GM21526 (cell line): ENCODE measurements around the gene OR4D6.
"Not testable (repeated sequence)": the region's sequence is repeated elsewhere in the genome, so short reads cannot be mapped to it uniquely, and the experiment has no call there.

Experiments used
- ATAC-seq: cut with Tn5 transposase; IDR thresholded peaks from one replicate; pipeline ENCODE4 v1.9.1; 2021; ENCODE audit warnings: moderate library complexity; ENCODE audit not compliant: unreplicated experiment, low FRiP score

The OR4D6 gene

DNA sequence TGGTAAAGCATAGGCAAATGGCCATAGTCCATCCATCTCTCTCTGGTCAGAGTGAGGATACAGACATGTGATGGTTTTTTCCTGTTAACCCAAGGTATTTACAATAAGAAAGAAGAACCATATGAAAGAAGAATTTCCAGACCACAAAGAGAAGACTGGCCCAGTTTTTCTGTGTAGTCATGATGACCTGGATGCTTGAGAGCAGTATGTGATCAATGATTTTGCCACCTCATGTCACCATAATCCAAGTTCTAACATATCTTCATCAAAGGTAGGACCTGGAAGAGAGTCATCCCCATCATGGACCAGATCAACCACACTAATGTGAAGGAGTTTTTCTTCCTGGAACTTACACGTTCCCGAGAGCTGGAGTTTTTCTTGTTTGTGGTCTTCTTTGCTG is at the start of gene OR4D6:
OR4D6 (plus strand) TSS at position 301 of the 400 bp plus-strand sequence; CDS start at position 301, 0 bp downstream.
- ATAC-seq, result no peak

- ATAC-seq, result no peak
Observed at GRCh38 chr11:59413646-59414045, 43.1 kb upstream of the OR4D6 start.

GRCh38 chr11:59415111-59415510 is 41.6 kb upstream of the OR4D6 start:
- ATAC-seq, result no peak

- no peak for ATAC-seq
Observed at GRCh38 chr11:59416613-59417012, 40.1 kb upstream of the OR4D6 start.

GRCh38 chr11:59417023-59417422 is 39.7 kb upstream of the OR4D6 start:
- ATAC-seq, result no peak

- ATAC-seq, result no peak
Observed at GRCh38 chr11:59418156-59418555, 38.6 kb upstream of the OR4D6 start.

DNA sequence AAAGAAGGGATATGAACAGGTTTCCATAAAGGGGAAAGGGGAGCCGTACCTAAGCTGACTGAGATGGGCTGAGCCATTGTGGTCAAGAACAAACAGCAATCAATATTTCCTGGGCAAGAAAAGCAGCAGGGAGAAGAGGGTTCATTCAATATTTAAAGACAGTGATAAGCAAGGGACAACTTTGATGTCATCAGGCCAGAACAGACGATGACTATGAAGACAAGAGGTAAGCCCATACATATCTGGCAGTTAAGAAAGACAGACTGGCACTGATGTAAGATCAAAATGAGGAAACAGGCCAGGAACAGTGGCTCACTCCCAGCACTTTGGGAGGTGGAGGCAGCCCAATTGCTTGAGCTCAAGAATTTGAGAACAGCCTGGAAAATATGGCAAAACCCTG is 32.9 kb upstream of the OR4D6 start:
- ATAC-seq, result no peak

DNA sequence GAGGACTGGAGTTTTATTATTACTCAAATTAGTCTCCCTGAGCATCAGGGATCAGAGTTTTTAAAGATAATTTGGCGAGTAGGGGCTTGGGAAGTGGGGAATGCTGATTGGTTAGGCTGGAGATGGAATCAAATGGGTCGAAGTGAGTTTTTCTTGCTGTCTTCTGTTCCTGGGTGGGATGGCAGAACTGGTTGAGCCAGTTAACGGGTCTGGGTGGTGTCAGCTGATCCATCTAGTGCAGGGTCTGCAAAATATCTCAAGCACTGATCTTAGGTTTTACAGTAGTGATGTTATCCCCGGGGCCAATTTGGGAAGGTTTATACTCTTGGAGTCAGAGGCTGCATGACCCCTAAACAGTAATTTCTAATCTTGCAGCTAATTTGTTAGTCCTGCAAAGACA is 31.6 kb upstream of the OR4D6 start:
- no peak for ATAC-seq

- ATAC-seq, result no peak
Observed at GRCh38 chr11:59426361-59427067, 30.2 kb upstream of the OR4D6 start, which contains the start of gene OR5A2. Gene OR5A2 (minus strand): TSS chr11:59426413. CDS start chr11:59422953, 3,460 bp downstream.

- ATAC-seq, result no peak
Observed at GRCh38 chr11:59427068-59427382, 29.7 kb upstream of the OR4D6 start.

GRCh38 chr11:59429924-59430516 is 26.7 kb upstream of the OR4D6 start:
- peak; percentile 85 for ATAC-seq

DNA sequence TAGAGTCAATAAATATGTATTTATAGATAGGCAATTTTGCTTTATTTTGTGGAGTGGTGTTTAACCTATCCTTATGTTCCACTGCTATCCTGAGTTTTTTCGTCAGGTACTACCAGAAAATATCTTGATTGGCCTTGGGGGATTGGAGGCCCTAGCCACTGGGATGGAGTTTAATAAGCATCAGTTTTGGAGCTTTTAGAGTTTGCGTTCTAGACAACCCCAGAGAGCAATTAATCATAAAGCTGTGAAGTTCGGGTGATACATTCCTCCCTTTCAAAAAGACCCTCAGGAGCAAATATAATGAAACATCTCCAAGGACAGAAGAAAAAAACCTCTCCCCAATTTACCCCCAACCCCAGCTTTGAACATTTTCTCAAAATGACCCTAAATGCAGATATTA is 20.6 kb upstream of the OR4D6 start, which contains the start of gene OR5A1:
OR5A1 (plus strand) TSS at position 301 of the 400 bp plus-strand sequence. CDS start 6,700 bp downstream, outside the sequence.
- ATAC-seq, result no peak

- ATAC-seq, result no peak
Observed at GRCh38 chr11:59437770-59438169, 19.0 kb upstream of the OR4D6 start.

DNA sequence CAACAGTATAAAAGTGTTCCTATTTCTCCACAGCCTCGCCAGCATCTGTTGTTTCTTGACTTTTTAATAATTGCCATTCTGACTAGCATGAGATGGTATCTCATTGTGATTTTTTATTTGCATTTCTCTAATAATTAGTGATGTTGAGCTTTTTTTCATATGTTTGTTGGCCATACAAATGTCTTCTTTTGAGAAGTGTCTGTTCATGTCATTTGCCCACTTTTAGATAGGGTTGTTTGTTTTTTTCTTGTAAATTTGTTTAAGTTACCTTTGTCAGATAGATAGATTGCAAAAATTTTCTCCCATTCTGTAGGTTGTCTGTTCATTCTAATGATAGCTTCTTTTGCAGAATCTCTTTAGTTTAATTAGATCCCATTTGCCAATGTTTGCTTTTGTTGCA is 11.1 kb upstream of the OR4D6 start:
- ATAC-seq, result not testable (repeated sequence)

GRCh38 chr11:59448484-59448883 is 8.3 kb upstream of the OR4D6 start:
- no peak for ATAC-seq

GRCh38 chr11:59459916-59460315 is 3.2 kb downstream of the OR4D6 start:
- ATAC-seq, result no peak

GRCh38 chr11:59463190-59463641 is 6.5 kb downstream of the OR4D6 start:
- ATAC-seq, result no peak

- no peak for ATAC-seq
Observed at GRCh38 chr11:59473015-59473414, 16.3 kb downstream of the OR4D6 start, which contains the start of gene OR4D10. Gene OR4D10 (plus strand): TSS chr11:59473315. CDS start chr11:59477430, 4,115 bp downstream.

GRCh38 chr11:59475176-59475575 is 18.4 kb downstream of the OR4D6 start:
- no peak for ATAC-seq

GRCh38 chr11:59479906-59480305 is 23.1 kb downstream of the OR4D6 start:
- ATAC-seq, result no peak

DNA sequence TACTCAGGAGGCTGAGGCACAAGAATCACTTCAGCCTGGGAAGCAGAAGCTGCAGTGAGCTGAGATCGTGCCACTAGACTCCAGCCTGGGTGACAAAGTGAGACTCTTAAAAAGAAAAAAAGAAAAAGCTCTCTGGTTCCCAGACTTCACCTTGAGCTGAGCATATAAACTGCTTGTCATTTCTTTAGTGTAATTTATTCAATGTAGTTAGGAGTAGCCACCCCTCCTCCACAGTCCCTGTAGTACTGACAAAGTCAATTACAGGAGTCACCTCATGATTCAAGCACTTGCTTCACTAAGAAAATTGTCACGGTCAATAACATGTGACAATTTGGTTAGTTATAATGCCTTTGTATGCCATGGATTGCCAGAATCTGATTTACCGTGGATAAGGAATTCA is 23.6 kb downstream of the OR4D6 start:
- no peak for ATAC-seq

GRCh38 chr11:59501931-59502330 is 45.2 kb downstream of the OR4D6 start:
- no peak for ATAC-seq
